HG03139 (cell line): ENCODE results near the gene MIR17HG.

ENCODE experiments used
- ATAC-seq: cut with Tn5 transposase; IDR thresholded peaks from one replicate; pipeline ENCODE4 v1.9.1; 2021; ENCODE audit not compliant: unreplicated experiment

The MIR17HG gene

GRCh38 chr13:91368101-91368500 lies 20.6 kb downstream of the MIR17HG start:
- no peak for ATAC-seq

- no peak for ATAC-seq
These were observed 21.4 kb downstream of the MIR17HG start for GRCh38 chr13:91368676-91369440.

GRCh38 chr13:91369441-91369831 lies 21.9 kb downstream of the MIR17HG start:
- no peak for ATAC-seq

GRCh38 chr13:91370501-91370900 lies 23.0 kb downstream of the MIR17HG start:
- ATAC-seq: no peak

- no peak for ATAC-seq
These were observed 25.4 kb downstream of the MIR17HG start for GRCh38 chr13:91372911-91373310.

GRCh38 chr13:91375116-91375729 lies 27.7 kb downstream of the MIR17HG start:
- ATAC-seq: peak; percentile 98

- ATAC-seq: peak; percentile 60
These were observed 33.9 kb downstream of the MIR17HG start for GRCh38 chr13:91381371-91381770.

GRCh38 chr13:91383836-91384235 lies 36.3 kb downstream of the MIR17HG start:
- no peak for ATAC-seq

- no peak for ATAC-seq
These were observed 37.4 kb downstream of the MIR17HG start for GRCh38 chr13:91384896-91385295.

GRCh38 chr13:91389186-91389585 lies 41.7 kb downstream of the MIR17HG start:
- ATAC-seq: no peak

- no peak for ATAC-seq
These were observed 50.1 kb downstream of the MIR17HG start for GRCh38 chr13:91397595-91397994.

GRCh38 chr13:91398413-91399188 lies 51.1 kb downstream of the MIR17HG start, which contains the start of gene GPC5:
Gene GPC5, plus strand, starts transcription at chr13:91398621.
- peak; percentile 96 for ATAC-seq

GRCh38 chr13:91399189-91400062 lies 51.9 kb downstream of the MIR17HG start:
- ATAC-seq: peak; percentile 9

- ATAC-seq: no peak
These were observed 52.5 kb downstream of the MIR17HG start for GRCh38 chr13:91400063-91400399.

GRCh38 chr13:91400671-91401070 lies 53.2 kb downstream of the MIR17HG start:
- ATAC-seq: no peak

GRCh38 chr13:91401920-91402319 lies 54.4 kb downstream of the MIR17HG start:
- ATAC-seq: no peak
